Stimulated activated naive CD8-positive, alpha-beta T cell treated with anti-CD3 and anti-CD28 coated beads, Interleukin-15, Interleukin-2, amounts not matched to agents 100 U/mL and 50 U/mL, for 24 hours (primary cell): ENCODE data around the gene RGMB.

Source experiments
- ATAC-seq: fragments of 150-1000 bp; cut with Tn5 transposase; one replicate; pipeline ENCODE4 v1.10.0; 2021
- DNase-seq: peaks from one replicate; pipeline ENCODE4 v3.0.0; 2021

Gene RGMB

GRCh38 chr5:98768160-98768959, 5.1 kb upstream of the RGMB start:
- peak; percentile 58 for DNase-seq

GRCh38 chr5:98768960-98769209, 4.6 kb upstream of the RGMB start:
- DNase-seq (no peak), ATAC-seq (no peak)

More at GRCh38 chr5:98768160-98768959, 5.1 kb upstream of the RGMB start:
- ATAC-seq = peak; percentile 50

- DNase-seq (peak; percentile 67), ATAC-seq (no peak)
Observed at GRCh38 chr5:98769210-98769958, 4.1 kb upstream of the RGMB start.

- ATAC-seq (no peak), DNase-seq (no peak)
Observed at GRCh38 chr5:98769959-98770208, 3.6 kb upstream of the RGMB start.

GRCh38 chr5:98770209-98770910, 3.1 kb upstream of the RGMB start:
- peak; percentile 19 for DNase-seq
- no peak for ATAC-seq

GRCh38 chr5:98770911-98771322, 2.5 kb upstream of the RGMB start:
- ATAC-seq = no peak
- DNase-seq = no peak

GRCh38 chr5:98771382-98772109, 1.9 kb upstream of the RGMB start:
- ATAC-seq = no peak
- peak; percentile 55 for DNase-seq

- ATAC-seq = peak; percentile 31
- peak; percentile 50 for DNase-seq
Observed at GRCh38 chr5:98772415-98773213, 849 bp upstream of the RGMB start.

GRCh38 chr5:98773214-98773463, 324 bp upstream of the RGMB start:
- DNase-seq = no peak
- no peak for ATAC-seq

- peak; percentile 58 for DNase-seq
- peak; percentile 30 for ATAC-seq
Observed at GRCh38 chr5:98774192-98775033, 950 bp downstream of the RGMB start.

GRCh38 chr5:98775246-98776065, 2.0 kb downstream of the RGMB start:
- DNase-seq = no peak
- ATAC-seq = no peak

- no peak for DNase-seq
- ATAC-seq = no peak
Observed at GRCh38 chr5:98776066-98776705, 2.7 kb downstream of the RGMB start.

GRCh38 chr5:98777295-98777694, 3.8 kb downstream of the RGMB start:
- DNase-seq = no peak
- ATAC-seq = no peak

- ATAC-seq (no peak), DNase-seq (no peak)
Observed at GRCh38 chr5:98779264-98779877, 5.9 kb downstream of the RGMB start.

GRCh38 chr5:98780390-98780789, 6.9 kb downstream of the RGMB start:
- no peak for ATAC-seq
- DNase-seq = no peak

- no peak for ATAC-seq
Observed at GRCh38 chr5:98781520-98781919, 8.1 kb downstream of the RGMB start.

GRCh38 chr5:98781964-98782363, 8.5 kb downstream of the RGMB start:
- no peak for ATAC-seq
- DNase-seq = no peak

More at GRCh38 chr5:98781520-98781919, 8.1 kb downstream of the RGMB start:
- DNase-seq = no peak

GRCh38 chr5:98783051-98783649, 9.7 kb downstream of the RGMB start:
- ATAC-seq (no peak), DNase-seq (no peak)

- DNase-seq = no peak
- ATAC-seq = no peak
Observed at GRCh38 chr5:98784411-98784810, 10.9 kb downstream of the RGMB start.
